ENCODE data around the gene TNS4. TPM values are rescaled to one million over a fixed set of nuclear protein-coding genes. Genes with fewer than 3 reads are reported as not detected.

The TNS4 gene
- total and polyA plus RNA-seq, 2 of the 4 experiments (the other 2 are of a cell fraction) = not detected

Other genes starting within 250 kb of the TNS4 start
- 25.6 and 27.8 TPM in 2 replicates for gene CDC6, start 213.7 kb downstream of the TNS4 start, total RNA-seq (2012; rRNA removed)
- gene CDC6, start 213.7 kb downstream of the TNS4 start, polyA plus RNA-seq (2012; rRNA removed) = 13.8 and 15.3 TPM in 2 replicates
- gene RARA, start 192.4 kb downstream of the TNS4 start, total RNA-seq (2012; rRNA removed) = 7.2 and 9.0 TPM in 2 replicates
- gene RARA, start 192.4 kb downstream of the TNS4 start, polyA plus RNA-seq (2012; rRNA removed) = 12.7 and 13.6 TPM in 2 replicates
- not detected in 2 replicates for gene GJD3, start 136.9 kb downstream of the TNS4 start, total RNA-seq (2012; rRNA removed)
- 0.10 and 0.39 TPM in 2 replicates for gene GJD3, start 136.9 kb downstream of the TNS4 start, polyA plus RNA-seq (2012; rRNA removed)
- 68.5 and 118 TPM in 2 replicates for gene TOP2A, start 83.7 kb downstream of the TNS4 start, total RNA-seq (2012; rRNA removed)
- 40.2 and 43.4 TPM in 2 replicates for gene TOP2A, start 83.7 kb downstream of the TNS4 start, polyA plus RNA-seq (2012; rRNA removed)
- gene IGFBP4, start 58.2 kb downstream of the TNS4 start, total RNA-seq (2012; rRNA removed) = 257 and 308 TPM in 2 replicates
- gene IGFBP4, start 58.2 kb downstream of the TNS4 start, polyA plus RNA-seq (2012; rRNA removed) = 1,187 TPM in 2 replicates
- 0.28 and 0.36 TPM in 2 replicates for gene CCR7, start 63.8 kb upstream of the TNS4 start, total RNA-seq (2012; rRNA removed)
- 0.14 and 0.22 TPM in 2 replicates for gene CCR7, start 63.8 kb upstream of the TNS4 start, polyA plus RNA-seq (2012; rRNA removed)
- gene SMARCE1, start 146.2 kb upstream of the TNS4 start, total RNA-seq (2012; rRNA removed) = 119 and 169 TPM in 2 replicates
- 62.4 and 66.2 TPM in 2 replicates for gene SMARCE1, start 146.2 kb upstream of the TNS4 start, polyA plus RNA-seq (2012; rRNA removed)
- gene KRT222, start 163.6 kb upstream of the TNS4 start, total RNA-seq (2012; rRNA removed) = not detected in 2 replicates
- gene KRT222, start 163.6 kb upstream of the TNS4 start, polyA plus RNA-seq (2012; rRNA removed) = not detected in 2 replicates
- gene KRT24, start 202.1 kb upstream of the TNS4 start, total RNA-seq (2012; rRNA removed) = not detected in 2 replicates
- gene KRT24, start 202.1 kb upstream of the TNS4 start, polyA plus RNA-seq (2012; rRNA removed) = not detected in 2 replicates